Measurements from ENCODE around the gene DGKH.

The DGKH gene

GRCh38 chr13:42211704-42212464, 163.4 kb downstream of the DGKH start:
- TF ChIP-seq CTCF (conservative IDR thresholded peaks at IDR 0.05; ENCODE audit: low read depth, low read length), result no peak
- DNase-seq (ENCODE audit: low read depth), result no peak
- H3K4me3 ChIP-seq (ENCODE audit: low read length), result no peak overlapping the region

GRCh38 chr13:42214446-42214845, 166.0 kb downstream of the DGKH start:
- DNase-seq (ENCODE audit: low read depth), result no peak
- H3K4me3 ChIP-seq (ENCODE audit: low read length), result no peak overlapping the region
- no peak for TF ChIP-seq CTCF (conservative IDR thresholded peaks at IDR 0.05; ENCODE audit: low read depth, low read length)

GRCh38 chr13:42215578-42216421, 167.4 kb downstream of the DGKH start:
- peak; percentile 76 for TF ChIP-seq CTCF (conservative IDR thresholded peaks at IDR 0.05; ENCODE audit: low read depth, low read length)
- H3K4me3 ChIP-seq (ENCODE audit: low read length), result no peak overlapping the region
- no peak for DNase-seq (ENCODE audit: low read depth)

- DNase-seq (ENCODE audit: low read depth), result no peak
- TF ChIP-seq CTCF (conservative IDR thresholded peaks at IDR 0.05; ENCODE audit: low read depth, low read length), result no peak
- H3K4me3 ChIP-seq (ENCODE audit: low read length), result no peak overlapping the region
Measured at GRCh38 chr13:42216422-42216735, 167.9 kb downstream of the DGKH start.

- DNase-seq (ENCODE audit: low read depth), result no peak
- no peak overlapping the region for H3K4me3 ChIP-seq (ENCODE audit: low read length)
- no peak for TF ChIP-seq CTCF (conservative IDR thresholded peaks at IDR 0.05; ENCODE audit: low read depth, low read length)
Measured at GRCh38 chr13:42218576-42218975, 170.1 kb downstream of the DGKH start.

GRCh38 chr13:42219051-42219450, 170.6 kb downstream of the DGKH start:
- no peak overlapping the region for H3K4me3 ChIP-seq (ENCODE audit: low read length)
- TF ChIP-seq CTCF (conservative IDR thresholded peaks at IDR 0.05; ENCODE audit: low read depth, low read length), result no peak
- DNase-seq (ENCODE audit: low read depth), result no peak

GRCh38 chr13:42219876-42220275, 171.4 kb downstream of the DGKH start:
- H3K4me3 ChIP-seq (ENCODE audit: low read length), result no peak overlapping the region
- no peak for DNase-seq (ENCODE audit: low read depth)
- TF ChIP-seq CTCF (conservative IDR thresholded peaks at IDR 0.05; ENCODE audit: low read depth, low read length), result no peak
